Retinal pigment epithelial cell (primary cell): ENCODE measurements around the gene FOCAD.

Experiments
- DNase-seq: peaks from one replicate; pipeline ENCODE4 v3.0.0-alpha.2; 2010; ENCODE audit warnings: low read depth
- H3K4me3 ChIP-seq: 2 replicates; pipeline ENCODE4 v1.5.1; 2011; ENCODE audit warnings: mild to moderate bottlenecking, low read length, control low read depth, moderate library complexity
- CTCF ChIP-seq: conservative IDR thresholded peaks from 2 replicates; pipeline ENCODE4 v1.5.1; 2011; ENCODE audit warnings: low read depth, low read length, control low read depth, inconsistent platforms

FOCAD gene

DNA sequence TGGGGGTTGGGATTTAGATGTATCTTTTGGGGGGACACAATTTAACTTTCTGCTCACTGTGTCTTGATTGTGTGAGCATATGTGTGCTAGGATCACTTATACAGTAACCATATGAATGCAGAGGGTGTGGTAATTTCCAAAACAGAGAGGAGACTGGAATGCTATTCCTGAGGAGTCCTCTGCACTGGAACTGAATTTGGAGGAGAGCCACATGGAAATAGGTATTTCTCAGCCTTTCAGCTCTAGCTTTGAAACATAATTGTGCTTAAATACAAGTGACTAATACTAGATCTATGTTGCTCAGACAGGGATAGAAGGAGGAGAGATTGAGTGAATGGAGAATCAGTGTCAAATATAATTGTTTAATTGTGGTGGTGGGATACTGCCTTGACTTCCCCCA, 45.5 kb downstream of the FOCAD start:
- no peak for TF ChIP-seq CTCF
- no peak for DNase-seq
- H3K4me3 ChIP-seq = no peak overlapping the region

DNA sequence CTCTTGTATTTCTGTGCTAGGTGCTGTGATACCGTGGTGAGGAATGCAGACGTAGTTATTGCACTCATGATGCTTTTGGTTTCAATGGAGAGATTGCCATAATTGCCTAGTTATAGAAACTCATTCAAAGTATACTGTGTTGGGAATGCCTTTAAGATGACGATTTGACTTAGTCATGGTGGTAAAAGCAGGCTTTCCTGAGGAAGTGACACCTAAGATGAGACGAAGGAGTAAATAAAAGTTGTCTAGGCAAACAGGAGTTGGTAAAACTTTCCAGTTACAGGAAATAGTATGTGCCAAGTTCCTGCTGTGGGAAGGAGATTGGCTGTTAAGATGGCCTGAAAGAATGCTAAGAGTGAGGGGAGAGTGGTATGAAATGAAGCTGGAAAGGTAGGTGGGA, 48.1 kb downstream of the FOCAD start:
- H3K4me3 ChIP-seq = no peak overlapping the region
- TF ChIP-seq CTCF = no peak
- DNase-seq = no peak

GRCh38 chr9:20734275-20734674, 50.2 kb downstream of the FOCAD start:
- no peak overlapping the region for H3K4me3 ChIP-seq
- DNase-seq = no peak
- no peak for TF ChIP-seq CTCF

DNA sequence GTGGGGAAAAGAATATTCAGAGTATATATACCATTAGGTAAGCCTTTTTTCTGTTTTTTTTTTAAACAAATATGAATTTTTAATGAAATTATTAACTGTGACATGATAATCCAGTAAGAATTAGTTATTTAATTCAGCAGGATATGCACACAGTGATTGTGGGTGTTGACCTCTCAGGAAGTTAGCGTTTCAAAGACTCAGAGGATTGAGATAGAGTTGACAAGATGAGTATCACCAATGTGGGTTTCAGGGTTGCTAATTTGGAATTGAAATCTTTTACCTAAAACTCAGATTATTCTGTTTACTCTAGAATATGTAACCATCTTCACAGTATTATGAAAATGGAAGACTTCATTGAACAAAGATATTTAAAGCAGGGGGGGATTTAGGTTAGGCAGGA, 56.2 kb downstream of the FOCAD start:
- no peak for DNase-seq
- TF ChIP-seq CTCF = no peak
- H3K4me3 ChIP-seq = no peak overlapping the region

DNA sequence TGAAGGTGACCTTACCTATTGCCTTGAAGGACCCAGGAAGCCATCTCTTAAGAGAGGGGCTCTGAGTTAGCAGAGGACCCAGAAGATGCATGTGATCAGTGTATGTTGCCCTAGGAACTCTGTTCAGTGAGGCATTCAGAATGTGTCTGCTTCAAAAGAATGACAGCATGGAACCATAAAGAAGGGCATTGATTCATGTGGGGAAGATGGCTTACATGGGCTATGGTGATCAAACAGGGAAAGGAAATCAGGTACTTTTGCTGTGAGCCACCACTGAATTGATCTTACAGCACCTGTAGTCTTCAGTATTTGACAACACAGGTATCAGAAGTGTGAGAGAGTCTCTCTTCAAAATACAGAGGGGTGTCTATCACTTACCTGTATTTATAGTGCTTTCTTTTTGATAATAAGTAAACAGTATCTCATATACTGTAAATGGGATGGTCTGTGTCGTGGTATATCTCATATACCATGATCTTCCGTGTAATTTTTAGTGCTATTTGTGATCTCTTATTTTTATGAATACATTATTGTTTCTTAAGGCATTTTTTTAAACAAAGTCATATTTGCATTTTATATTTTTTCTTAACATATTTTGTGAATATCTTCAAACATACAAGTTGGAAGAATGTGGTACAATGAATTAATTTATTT, 57.0 kb downstream of the FOCAD start:
- no peak for TF ChIP-seq CTCF
- H3K4me3 ChIP-seq = no peak overlapping the region
- no peak for DNase-seq

GRCh38 chr9:20742833-20743232, 58.8 kb downstream of the FOCAD start:
- no peak for DNase-seq
- no peak overlapping the region for H3K4me3 ChIP-seq
- TF ChIP-seq CTCF = no peak

DNA sequence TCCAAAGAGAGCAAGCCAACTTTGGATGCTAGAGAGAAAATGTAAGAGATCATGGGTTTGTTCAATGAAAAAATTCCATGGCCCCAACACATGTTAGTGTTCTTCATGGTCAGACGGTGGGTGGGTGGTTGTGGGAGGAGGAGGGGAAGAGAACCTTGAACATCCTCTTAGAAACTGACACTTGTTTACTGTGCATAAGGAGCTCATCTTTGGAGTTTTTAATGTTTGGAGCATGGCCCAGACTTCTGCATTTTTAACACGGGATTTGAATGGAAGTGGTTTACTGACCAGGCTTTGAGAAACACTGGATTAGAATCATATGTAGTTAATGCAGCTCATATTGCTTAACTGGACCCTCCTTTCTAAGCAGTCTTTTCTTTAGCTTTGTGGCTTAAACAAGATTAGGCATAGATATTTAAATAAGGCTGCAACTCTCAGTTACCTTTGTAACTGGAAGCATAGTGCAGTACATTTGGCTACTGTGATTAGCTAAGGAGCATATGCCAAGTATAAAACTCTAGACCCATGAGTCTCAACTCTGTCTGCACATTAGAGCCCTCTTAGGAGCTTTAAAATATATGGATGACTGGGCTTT, 60.1 kb downstream of the FOCAD start:
- TF ChIP-seq CTCF = no peak
- peak; percentile 39 for DNase-seq
- H3K4me3 ChIP-seq = no peak overlapping the region
